Retinal pigment epithelial cell (primary cell): ENCODE data around the gene NKX1-2.
"Not testable (repeated sequence)": the region's sequence is repeated elsewhere in the genome, so short reads cannot be mapped to it uniquely, and the experiment has no call there.

ENCODE experiments used
- DNase-seq: peaks from one replicate; pipeline ENCODE4 v3.0.0-alpha.2; 2010; ENCODE audit warnings: low read depth
- H3K4me3 ChIP-seq: 2 replicates; pipeline ENCODE4 v1.5.1; 2011; ENCODE audit warnings: mild to moderate bottlenecking, low read length, control low read depth, moderate library complexity
- CTCF ChIP-seq: conservative IDR thresholded peaks from 2 replicates; pipeline ENCODE4 v1.5.1; 2011; ENCODE audit warnings: low read depth, low read length, control low read depth, inconsistent platforms

NKX1-2 gene

GRCh38 chr10:124436191-124436638 is 13.6 kb downstream of the NKX1-2 start:
- TF ChIP-seq CTCF: no peak
- no peak overlapping the region for H3K4me3 ChIP-seq
- no peak for DNase-seq

- DNase-seq, H3K4me3 ChIP-seq: not testable (repeated sequence)
These were observed 14.2 kb downstream of the NKX1-2 start for GRCh38 chr10:124435683-124436082.

GRCh38 chr10:124433461-124433860 is 16.4 kb downstream of the NKX1-2 start:
- no peak for DNase-seq
- no peak overlapping the region for H3K4me3 ChIP-seq
- no peak for TF ChIP-seq CTCF

GRCh38 chr10:124430077-124430476 is 19.8 kb downstream of the NKX1-2 start:
- no peak for TF ChIP-seq CTCF
- DNase-seq: no peak
- no peak overlapping the region for H3K4me3 ChIP-seq

GRCh38 chr10:124429576-124429975 is 20.3 kb downstream of the NKX1-2 start:
- no peak for DNase-seq
- TF ChIP-seq CTCF: no peak
- no peak overlapping the region for H3K4me3 ChIP-seq

- H3K4me3 ChIP-seq: no peak overlapping the region
- TF ChIP-seq CTCF: no peak
- DNase-seq: no peak
These were observed 21.5 kb downstream of the NKX1-2 start for GRCh38 chr10:124428207-124428777.

GRCh38 chr10:124425227-124425962 is 24.4 kb downstream of the NKX1-2 start:
- no peak for DNase-seq
- H3K4me3 ChIP-seq: no peak overlapping the region
- no peak for TF ChIP-seq CTCF
